ENCODE measurements around the gene TCF3.
"Not testable (repeated sequence)": the region's sequence is repeated elsewhere in the genome, so short reads cannot be mapped to it uniquely, and the experiment has no call there.

Gene TCF3

DNA sequence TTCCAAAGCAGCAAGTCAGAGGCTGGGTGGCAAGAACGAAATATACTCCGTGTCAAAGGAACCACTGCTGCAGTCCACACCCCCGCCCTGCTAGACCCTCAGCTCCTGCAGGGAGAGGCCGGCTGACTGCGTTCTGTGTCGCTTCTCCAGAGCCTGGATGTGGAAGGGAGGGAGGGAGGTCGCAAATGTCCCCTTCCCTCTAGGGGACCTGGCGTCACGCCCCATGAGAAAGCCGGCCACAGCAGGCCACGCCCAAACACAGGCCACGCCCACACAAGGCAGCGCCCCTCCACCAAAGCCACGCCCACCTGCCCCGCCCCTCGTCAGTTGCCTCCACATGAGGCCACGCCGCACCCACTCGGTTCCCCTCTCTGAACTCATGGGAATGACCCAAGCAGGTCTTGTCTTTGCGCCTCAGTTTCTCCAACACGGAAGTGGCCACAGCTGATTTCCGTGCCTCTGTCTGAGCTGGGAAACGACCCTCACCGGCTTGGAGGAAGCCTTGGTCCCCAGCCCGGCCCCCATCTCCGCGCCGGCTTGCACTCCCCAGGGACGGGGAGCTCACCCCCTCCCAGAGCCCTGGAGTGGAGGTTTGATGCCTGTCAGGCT, 38.4 kb upstream of the TCF3 start:
- ATAC-seq (ENCODE audit: insufficient read depth, low read depth) (peak; percentile 68), DNase-seq (peak; percentile 69)
- no peaks in the 10 kb centered on the region for H3K9me3 ChIP-seq (ENCODE audit: insufficient read depth, low read length, severe bottlenecking)
- no peak overlapping the region for H3K27ac ChIP-seq (ENCODE audit: low read length)
- no peak overlapping the region for H3K4me2 ChIP-seq (ENCODE audit: insufficient read depth, low read length)
- no peaks in the 10 kb centered on the region for H3K36me3 ChIP-seq (ENCODE audit: insufficient read depth, low read length)
- TF ChIP-seq, protein P1, sequence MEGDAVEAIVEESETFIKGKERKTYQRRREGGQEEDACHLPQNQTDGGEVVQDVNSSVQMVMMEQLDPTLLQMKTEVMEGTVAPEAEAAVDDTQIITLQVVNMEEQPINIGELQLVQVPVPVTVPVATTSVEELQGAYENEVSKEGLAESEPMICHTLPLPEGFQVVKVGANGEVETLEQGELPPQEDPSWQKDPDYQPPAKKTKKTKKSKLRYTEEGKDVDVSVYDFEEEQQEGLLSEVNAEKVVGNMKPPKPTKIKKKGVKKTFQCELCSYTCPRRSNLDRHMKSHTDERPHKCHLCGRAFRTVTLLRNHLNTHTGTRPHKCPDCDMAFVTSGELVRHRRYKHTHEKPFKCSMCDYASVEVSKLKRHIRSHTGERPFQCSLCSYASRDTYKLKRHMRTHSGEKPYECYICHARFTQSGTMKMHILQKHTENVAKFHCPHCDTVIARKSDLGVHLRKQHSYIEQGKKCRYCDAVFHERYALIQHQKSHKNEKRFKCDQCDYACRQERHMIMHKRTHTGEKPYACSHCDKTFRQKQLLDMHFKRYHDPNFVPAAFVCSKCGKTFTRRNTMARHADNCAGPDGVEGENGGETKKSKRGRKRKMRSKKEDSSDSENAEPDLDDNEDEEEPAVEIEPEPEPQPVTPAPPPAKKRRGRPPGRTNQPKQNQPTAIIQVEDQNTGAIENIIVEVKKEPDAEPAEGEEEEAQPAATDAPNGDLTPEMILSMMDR (IDR thresholded peaks at IDR 0.05; ENCODE audit: borderline replicate concordance, extremely low read depth, low read length, poor library complexity, severe bottlenecking): no peak
- no peak for TF ChIP-seq EZH2 (IDR thresholded peaks at IDR 0.05; ENCODE audit: borderline replicate concordance, low read depth, low read length, severe bottlenecking)
- no peak overlapping the region for H3K4me3 ChIP-seq (ENCODE audit: low read depth in 1 of 2, low read length in 2 of 2)
- no peak overlapping the region for H2AFZ ChIP-seq (ENCODE audit: low read depth, low read length)
- no peaks in the 10 kb centered on the region for H4K20me1 ChIP-seq (ENCODE audit: insufficient read depth, low read length)
- H3K79me2 ChIP-seq (ENCODE audit: insufficient read depth, low read length): no peaks in the 10 kb centered on the region
- H3K27me3 ChIP-seq (ENCODE audit: insufficient read depth, low read length, poor library complexity): no peaks in the 10 kb centered on the region
- 0 out of 2 replicates have a peak, but pooled peaks cover 4% of the 10 kb centered on the region for H3K4me1 ChIP-seq (ENCODE audit: insufficient read depth, low read length)
- H3K9ac ChIP-seq (ENCODE audit: low read depth, low read length): no peak overlapping the region

DNA sequence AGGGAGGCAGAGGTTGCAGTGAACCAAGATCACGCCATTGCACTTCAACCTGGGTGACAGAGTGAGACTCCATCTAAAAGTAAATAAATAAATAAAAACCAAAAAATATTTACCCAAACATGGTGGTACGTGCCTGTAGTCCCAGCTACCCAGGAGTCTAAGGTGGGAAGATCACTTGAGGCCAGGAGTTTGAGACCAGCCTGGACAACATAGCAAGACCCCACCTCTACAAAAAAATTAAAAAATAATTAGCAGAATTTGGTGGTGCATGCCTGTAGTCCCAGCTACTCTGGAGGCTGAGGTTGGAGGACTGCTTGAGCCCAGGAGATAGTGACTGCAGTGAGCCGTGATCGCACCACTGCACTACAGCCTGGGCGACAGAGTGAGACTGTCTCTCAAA, 33.4 kb upstream of the TCF3 start:
- H3K4me3 ChIP-seq (ENCODE audit: low read depth in 1 of 2, low read length in 2 of 2); H3K9ac ChIP-seq (ENCODE audit: low read depth, low read length); ATAC-seq (ENCODE audit: insufficient read depth, low read depth); H3K9me3 ChIP-seq (ENCODE audit: insufficient read depth, low read length, severe bottlenecking); H3K36me3 ChIP-seq (ENCODE audit: insufficient read depth, low read length); H3K4me2 ChIP-seq (ENCODE audit: insufficient read depth, low read length); DNase-seq; H4K20me1 ChIP-seq (ENCODE audit: insufficient read depth, low read length); H3K27me3 ChIP-seq (ENCODE audit: insufficient read depth, low read length, poor library complexity); H3K79me2 ChIP-seq (ENCODE audit: insufficient read depth, low read length); H3K4me1 ChIP-seq (ENCODE audit: insufficient read depth, low read length); H2AFZ ChIP-seq (ENCODE audit: low read depth, low read length); H3K27ac ChIP-seq (ENCODE audit: low read length): not testable (repeated sequence)

DNA sequence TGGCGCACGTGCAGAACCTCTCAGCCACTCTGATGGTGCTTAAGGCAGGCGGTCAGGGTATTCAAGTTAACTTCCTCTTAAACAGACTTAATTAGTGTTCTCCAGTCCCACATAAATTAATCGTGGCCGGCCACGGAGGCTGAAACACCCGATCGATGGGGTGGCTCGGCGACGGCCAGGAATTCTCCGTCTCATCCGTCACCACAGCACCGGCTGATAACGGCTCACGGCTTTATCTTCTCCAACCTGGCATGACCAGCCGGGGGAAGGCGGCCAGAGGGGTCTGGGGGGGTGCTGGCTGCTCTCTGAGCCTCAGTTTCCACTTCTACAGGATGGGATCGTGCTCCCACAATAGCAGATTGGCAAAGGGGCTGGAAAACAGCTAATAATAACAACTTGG, 32.6 kb upstream of the TCF3 start:
- H3K4me3 ChIP-seq (ENCODE audit: low read depth in 1 of 2, low read length in 2 of 2): no peak overlapping the region
- H3K79me2 ChIP-seq (ENCODE audit: insufficient read depth, low read length): no peaks in the 10 kb centered on the region
- DNase-seq (no peak), ATAC-seq (ENCODE audit: insufficient read depth, low read depth) (no peak)
- H2AFZ ChIP-seq (ENCODE audit: low read depth, low read length): no peak overlapping the region
- no peak overlapping the region for H3K27ac ChIP-seq (ENCODE audit: low read length)
- no peak overlapping the region for H3K4me2 ChIP-seq (ENCODE audit: insufficient read depth, low read length)
- no peak overlapping the region for H3K9ac ChIP-seq (ENCODE audit: low read depth, low read length)
- H3K4me1 ChIP-seq (ENCODE audit: insufficient read depth, low read length): no peaks in the 10 kb centered on the region
- H3K9me3 ChIP-seq (ENCODE audit: insufficient read depth, low read length, severe bottlenecking): no peaks in the 10 kb centered on the region
- no peaks in the 10 kb centered on the region for H4K20me1 ChIP-seq (ENCODE audit: insufficient read depth, low read length)
- H3K27me3 ChIP-seq (ENCODE audit: insufficient read depth, low read length, poor library complexity): no peaks in the 10 kb centered on the region
- no peak for TF ChIP-seq EZH2 (IDR thresholded peaks at IDR 0.05; ENCODE audit: borderline replicate concordance, low read depth, low read length, severe bottlenecking)
- TF ChIP-seq, protein P1 (IDR thresholded peaks at IDR 0.05; ENCODE audit: borderline replicate concordance, extremely low read depth, low read length, poor library complexity, severe bottlenecking): no peak
- no peaks in the 10 kb centered on the region for H3K36me3 ChIP-seq (ENCODE audit: insufficient read depth, low read length)

DNA sequence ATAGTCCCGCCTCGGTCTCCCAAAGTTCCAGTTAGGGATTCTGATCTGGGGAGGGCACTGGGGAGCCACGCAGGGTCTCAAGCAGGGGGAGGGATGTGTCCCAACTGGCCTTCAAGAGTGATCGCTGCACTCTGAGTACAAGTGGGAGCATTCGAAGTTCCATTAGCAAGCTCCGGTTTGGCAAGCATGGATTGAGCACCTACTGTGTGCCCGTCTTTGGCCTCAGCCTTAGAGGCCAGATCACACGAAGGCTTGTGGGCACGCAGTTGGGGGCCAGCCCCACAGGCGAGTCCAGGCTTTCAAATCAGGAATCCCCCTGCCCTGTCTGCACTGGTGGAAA, 32.1 kb upstream of the TCF3 start:
- no peaks in the 10 kb centered on the region for H3K27me3 ChIP-seq (ENCODE audit: insufficient read depth, low read length, poor library complexity)
- no peak for TF ChIP-seq EZH2 (IDR thresholded peaks at IDR 0.05; ENCODE audit: borderline replicate concordance, low read depth, low read length, severe bottlenecking)
- no peak for DNase-seq
- H3K36me3 ChIP-seq (ENCODE audit: insufficient read depth, low read length): no peaks in the 10 kb centered on the region
- no peaks in the 10 kb centered on the region for H3K79me2 ChIP-seq (ENCODE audit: insufficient read depth, low read length)
- ATAC-seq (ENCODE audit: insufficient read depth, low read depth): no peak
- no peak overlapping the region for H3K4me2 ChIP-seq (ENCODE audit: insufficient read depth, low read length)
- H3K4me1 ChIP-seq (ENCODE audit: insufficient read depth, low read length): no peaks in the 10 kb centered on the region
- H3K9me3 ChIP-seq (ENCODE audit: insufficient read depth, low read length, severe bottlenecking): no peaks in the 10 kb centered on the region
- no peak overlapping the region for H3K9ac ChIP-seq (ENCODE audit: low read depth, low read length)
- H3K4me3 ChIP-seq (ENCODE audit: low read depth in 1 of 2, low read length in 2 of 2): no peak overlapping the region
- no peaks in the 10 kb centered on the region for H4K20me1 ChIP-seq (ENCODE audit: insufficient read depth, low read length)
- H3K27ac ChIP-seq (ENCODE audit: low read length): no peak overlapping the region
- no peak overlapping the region for H2AFZ ChIP-seq (ENCODE audit: low read depth, low read length)
